ENCODE results near the gene DTHD1.

DNA sequence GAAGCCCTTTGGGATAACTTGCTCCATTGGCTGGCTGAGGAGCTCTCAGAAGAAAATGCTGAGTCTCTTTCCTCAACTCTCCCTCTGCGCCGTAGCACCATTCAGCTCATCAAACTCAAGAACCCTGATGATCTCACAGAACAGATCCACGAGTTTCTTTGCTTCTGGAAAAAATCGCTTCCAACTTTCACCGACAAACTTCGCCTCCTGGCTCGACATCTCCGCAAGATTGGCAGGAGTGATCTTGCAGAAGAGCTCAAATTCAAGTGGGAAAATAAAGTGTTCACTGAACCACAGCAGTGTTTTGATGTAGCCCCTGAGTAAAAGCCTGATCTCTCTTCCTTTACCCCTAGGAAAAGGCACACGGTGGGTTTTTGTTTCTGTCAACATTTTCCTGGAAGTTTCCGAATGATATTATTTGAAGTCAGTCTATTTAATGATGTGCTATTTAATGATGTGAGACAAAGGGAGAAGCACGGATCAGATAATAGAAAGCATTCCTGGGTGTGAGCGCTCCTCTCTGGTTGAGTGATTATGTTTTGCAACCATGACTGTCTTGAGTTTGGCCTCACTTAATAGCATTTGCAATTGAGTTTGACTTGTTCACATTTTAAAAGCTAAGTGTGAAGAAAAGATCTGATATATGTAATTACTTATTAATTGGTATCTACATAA, 62.2 kb downstream of the DTHD1 start:
- TF ChIP-seq YY1 (IDR thresholded peaks at IDR 0.05; ENCODE audit: insufficient read depth, insufficient read length) = no peak
- no peak for TF ChIP-seq ZNF274 (IDR thresholded peaks at IDR 0.05; ENCODE audit: low read depth, low read length)

Data from NT2/D1 (cell line).